Uterus (tissue), 4 donors: Measurements from ENCODE around the gene FBN2. TPM values are rescaled to one million over a fixed set of nuclear protein-coding genes. Genes with fewer than 3 reads are reported as not detected.

ENCODE experiments used
- DNase-seq, 2 donors: peaks; one replicate each; pipeline ENCODE4 v3.0.0-alpha.2; 2019 to 2020
- H3K27ac ChIP-seq, 2 donors: fragments of 200-600 bp; sonication (generic); 1 replicate in 1 of 2; 2 replicates in 1 of 2; pipeline ENCODE4 v1.5.1; 2016 to 2018
- H3K27me3 ChIP-seq, 2 donors: fragments of 200-600 bp; sonication (generic); one replicate each; pipeline ENCODE4 v1.5.1; 2018 to 2019; ENCODE audit warnings: control low read depth in 1 of 2
- H3K36me3 ChIP-seq, 2 donors: fragments of 200-600 bp; sonication (generic); one replicate each; pipeline ENCODE4 v1.5.1; 2019; ENCODE audit warnings: control low read depth in 1 of 2
- H3K4me1 ChIP-seq, 2 donors: fragments of 200-600 bp; sonication (generic); one replicate each; pipeline ENCODE4 v1.5.1; 2018 to 2019; ENCODE audit warnings: control low read depth in 1 of 2
- H3K4me3 ChIP-seq, 2 donors: fragments of 200-600 bp; sonication (generic); 1 replicate in 1 of 2; 2 replicates in 1 of 2; pipeline ENCODE4 v1.5.1; 2018 to 2019; ENCODE audit warnings: mild to moderate bottlenecking in 1 of 2
- H3K9me3 ChIP-seq, 2 donors: fragments of 200-600 bp; sonication (generic); one replicate each; pipeline ENCODE4 v1.5.1; 2019; ENCODE audit warnings: control low read depth in 1 of 2
- POLR2A ChIP-seq, 2 donors: fragments of 450-650 bp; IDR thresholded peaks; one replicate each; pipeline ENCODE4 v1.6.1; 2016; ENCODE audit warnings: antibody characterized with exemption in 2 of 2, mild to moderate bottlenecking in 1 of 2, moderate library complexity in 1 of 2
- intact Hi-C: fragments of 100-400 bp; cut with DNase I; formaldehyde crosslinking; loops from one replicate; pipeline ENCODE4 v1.15.1; 2023; ENCODE audit warnings: low total_unique reads
- total RNA-seq, 4 donors: library from RNA; depleted of rRNA in 3 of 4; stranded (reverse); fragments of >200 nt in 3 of 4; gene quantifications; one replicate each; pipeline versions ENCODE4 v1.1.0 to v1.2.4, GENCODE V29; 2014 to 2023
- TF ChIP-seq, protein P1 (sequence below), 4 experiments: fragments of 200-600 bp in 2 of 4; fragments of 450-650 bp in 2 of 4; sonication (generic) in 2 of 4; IDR thresholded peaks; one replicate each; pipeline ENCODE4 v1.5.1; 2016 to 2019; ENCODE audit warnings: antibody characterized with exemption in 4 of 4, mild to moderate bottlenecking in 2 of 4, moderate library complexity in 1 of 4
- donor health status: DM: yes; HTN: yes; CAD: no.

FBN2 gene
- 100 to 1,000 TPM in 1 of 4 donors, 1 to 10 TPM in 3; 1.0 to 389 (median 2.8) TPM for total RNA-seq

DNA sequence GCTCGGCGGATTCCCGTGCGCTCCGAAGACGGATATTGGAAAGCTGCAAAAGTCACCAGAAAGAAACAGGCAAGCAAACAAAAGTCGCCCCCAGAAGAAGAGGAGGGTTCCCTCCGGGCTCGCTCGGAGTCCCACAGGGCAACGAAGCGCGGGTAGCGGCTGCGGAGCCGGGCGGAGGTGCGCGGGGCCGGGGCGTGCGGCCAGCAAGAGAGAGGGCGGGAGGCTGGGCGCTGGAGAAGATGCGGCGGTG lies at the start of gene FBN2:
TSS of gene FBN2 (minus strand) at position 246 of the 250 bp plus-strand sequence. CDS start 642 bp downstream, outside the sequence.
- H3K4me3 ChIP-seq: peak within 1 kb of the TSS; percentile 40 to 45
- peaks cover 0 to 7% of the 10 kb centered on the region in 2 donors for H3K4me1 ChIP-seq
- no peaks in the 10 kb centered on the region for H3K27me3 ChIP-seq
- peak within 1 kb of the TSS; percentile 34 to 36 for H3K27ac ChIP-seq
- no peaks in the 10 kb centered on the region for H3K36me3 ChIP-seq
- no peaks in the 10 kb centered on the region for H3K9me3 ChIP-seq
- DNase-seq: no peak
- TF ChIP-seq, protein P1, sequence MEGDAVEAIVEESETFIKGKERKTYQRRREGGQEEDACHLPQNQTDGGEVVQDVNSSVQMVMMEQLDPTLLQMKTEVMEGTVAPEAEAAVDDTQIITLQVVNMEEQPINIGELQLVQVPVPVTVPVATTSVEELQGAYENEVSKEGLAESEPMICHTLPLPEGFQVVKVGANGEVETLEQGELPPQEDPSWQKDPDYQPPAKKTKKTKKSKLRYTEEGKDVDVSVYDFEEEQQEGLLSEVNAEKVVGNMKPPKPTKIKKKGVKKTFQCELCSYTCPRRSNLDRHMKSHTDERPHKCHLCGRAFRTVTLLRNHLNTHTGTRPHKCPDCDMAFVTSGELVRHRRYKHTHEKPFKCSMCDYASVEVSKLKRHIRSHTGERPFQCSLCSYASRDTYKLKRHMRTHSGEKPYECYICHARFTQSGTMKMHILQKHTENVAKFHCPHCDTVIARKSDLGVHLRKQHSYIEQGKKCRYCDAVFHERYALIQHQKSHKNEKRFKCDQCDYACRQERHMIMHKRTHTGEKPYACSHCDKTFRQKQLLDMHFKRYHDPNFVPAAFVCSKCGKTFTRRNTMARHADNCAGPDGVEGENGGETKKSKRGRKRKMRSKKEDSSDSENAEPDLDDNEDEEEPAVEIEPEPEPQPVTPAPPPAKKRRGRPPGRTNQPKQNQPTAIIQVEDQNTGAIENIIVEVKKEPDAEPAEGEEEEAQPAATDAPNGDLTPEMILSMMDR (IDR thresholded peaks at IDR 0.05): no peak
- TF ChIP-seq POLR2A (IDR thresholded peaks at IDR 0.05): no peak
- intact Hi-C loops: no loop called here

DNA sequence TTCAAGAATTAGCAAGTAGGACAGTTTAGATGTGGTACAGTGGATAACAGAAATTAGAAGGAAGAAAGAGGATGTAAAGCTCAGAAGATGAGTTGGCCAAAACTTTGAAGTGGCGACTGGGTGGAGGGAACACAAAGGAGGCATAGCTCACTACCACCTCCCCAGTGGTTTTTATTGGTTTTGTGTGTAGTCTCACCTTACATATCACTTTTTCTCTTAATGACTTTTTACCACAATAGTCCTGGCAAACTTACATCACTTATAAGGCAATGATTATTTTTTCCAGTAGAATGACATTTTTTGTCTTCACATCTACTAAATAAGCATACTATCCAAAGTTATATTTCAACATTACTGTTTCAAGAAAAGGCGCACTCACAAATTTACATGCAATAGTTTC lies 49.2 kb upstream of the FBN2 start:
- Histone ChIP-seq H3K4me1 (no peaks in the 10 kb centered on the region), H3K27ac (no peak overlapping the region), H3K27me3 (no peaks in the 10 kb centered on the region), H3K9me3 (no peaks in the 10 kb centered on the region), H3K4me3 (no peak overlapping the region), H3K36me3 (no peaks in the 10 kb centered on the region)
- intact Hi-C loops: no loop called here
- no peak for TF ChIP-seq POLR2A (IDR thresholded peaks at IDR 0.05)
- TF ChIP-seq, protein P1 (IDR thresholded peaks at IDR 0.05): no peak
- DNase-seq: no peak

DNA sequence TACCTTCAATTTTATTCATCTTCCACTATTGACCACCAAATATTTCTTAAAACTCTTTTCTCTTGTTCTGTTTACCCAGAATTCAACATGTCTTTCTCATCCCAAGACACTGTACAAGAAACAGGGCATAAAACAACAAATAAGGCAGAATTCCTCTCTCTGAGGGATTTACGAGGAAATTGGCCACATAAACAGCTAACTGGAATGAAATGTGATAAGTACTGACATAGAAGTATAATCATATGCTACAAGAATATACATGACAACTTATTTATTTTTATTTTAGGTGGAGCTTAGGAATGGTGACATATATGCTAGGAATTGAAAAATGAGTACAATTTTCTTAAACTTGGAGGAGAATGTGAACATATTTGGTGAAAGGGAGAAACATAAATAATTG lies 48.8 kb upstream of the FBN2 start:
- Histone ChIP-seq H3K4me1 (no peaks in the 10 kb centered on the region), H3K27me3 (no peaks in the 10 kb centered on the region), H3K9me3 (no peaks in the 10 kb centered on the region), H3K4me3 (no peak overlapping the region), H3K27ac (no peak overlapping the region), H3K36me3 (no peaks in the 10 kb centered on the region)
- intact Hi-C loops: no loop called here
- TF ChIP-seq POLR2A (IDR thresholded peaks at IDR 0.05): no peak
- TF ChIP-seq, protein P1 (IDR thresholded peaks at IDR 0.05): no peak
- DNase-seq: no peak

DNA sequence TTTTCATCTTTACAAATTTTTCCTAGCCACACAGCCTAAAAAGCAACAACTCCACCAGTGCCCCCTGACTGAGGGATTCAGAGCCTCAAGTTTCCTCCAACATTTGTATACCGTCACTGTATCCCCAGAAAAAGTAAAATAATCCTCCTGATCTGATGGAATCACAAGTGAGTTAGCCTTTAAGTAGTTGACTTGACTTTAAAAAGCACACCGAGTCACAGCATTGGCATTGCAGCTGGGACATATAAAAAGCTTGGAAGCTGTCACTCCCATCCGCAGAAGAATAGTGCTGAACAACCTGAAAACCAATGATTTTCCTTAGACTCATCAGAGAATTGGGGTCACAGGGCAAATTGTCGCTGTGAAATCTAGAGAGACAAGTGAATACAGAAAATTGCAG lies 41.6 kb upstream of the FBN2 start:
- Histone ChIP-seq H3K4me3 (no peak overlapping the region), H3K9me3 (no peaks in the 10 kb centered on the region), H3K27me3 (no peaks in the 10 kb centered on the region), H3K4me1 (no peaks in the 10 kb centered on the region), H3K27ac (no peak overlapping the region), H3K36me3 (no peaks in the 10 kb centered on the region)
- no peak for DNase-seq
- intact Hi-C loops: no loop called here
- TF ChIP-seq POLR2A (IDR thresholded peaks at IDR 0.05): no peak
- TF ChIP-seq, protein P1 (IDR thresholded peaks at IDR 0.05): no peak

DNA sequence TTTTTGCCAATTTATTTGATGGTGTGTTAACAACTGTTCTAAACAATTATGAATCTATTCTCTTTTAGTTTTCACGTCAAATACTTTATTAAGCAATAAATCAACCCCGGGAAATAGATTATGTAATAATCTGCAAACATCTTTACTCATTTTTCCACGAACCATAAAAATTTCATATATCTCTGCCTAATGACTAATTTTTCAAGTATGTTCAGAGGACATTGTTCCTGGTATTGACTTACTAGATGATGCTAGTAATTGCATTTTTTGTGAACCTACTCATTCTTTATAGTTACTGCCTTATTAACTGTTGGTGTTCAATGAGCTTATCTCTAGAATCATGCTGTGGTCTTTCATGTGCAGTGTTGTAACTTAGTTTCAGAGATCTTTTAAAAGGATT lies 41.0 kb upstream of the FBN2 start:
- no peaks in the 10 kb centered on the region for H3K27me3 ChIP-seq
- no peaks in the 10 kb centered on the region for H3K36me3 ChIP-seq
- TF ChIP-seq POLR2A (IDR thresholded peaks at IDR 0.05): no peak
- TF ChIP-seq, protein P1 (IDR thresholded peaks at IDR 0.05): no peak
- H3K27ac ChIP-seq: no peak overlapping the region
- no peak for DNase-seq
- no peak overlapping the region for H3K4me3 ChIP-seq
- intact Hi-C loops: no loop called here
- no peaks in the 10 kb centered on the region for H3K9me3 ChIP-seq
- no peaks in the 10 kb centered on the region for H3K4me1 ChIP-seq
